NCI-H146 treated with DMSO at 0.1 percent for 48 hours (cell line): ENCODE measurements around the gene PKD2.
A peak's percentile ranks its signal among the peaks of the same experiment; 100 is the strongest.
"Not testable (repeated sequence)": the region's sequence is repeated elsewhere in the genome, so short reads cannot be mapped to it uniquely, and the experiment has no call there.

ENCODE experiments used
- DNase-seq: peaks from one replicate; lab custom pipeline; 2025; ENCODE audit not compliant: unreplicated experiment; lab: John Stamatoyannopoulos, UW

PKD2 gene

GRCh38 chr4:87985887-87986200 is 21.6 kb upstream of the PKD2 start:
- DNase-seq, result no peak

GRCh38 chr4:87986508-87986907 is 20.9 kb upstream of the PKD2 start:
- DNase-seq, result no peak

- DNase-seq, result no peak
These were observed 17.7 kb upstream of the PKD2 start for GRCh38 chr4:87989765-87990164.

- DNase-seq, result no peak
These were observed 12.0 kb upstream of the PKD2 start for GRCh38 chr4:87995435-87995834.

- DNase-seq, result not testable (repeated sequence)
These were observed 8.2 kb upstream of the PKD2 start for GRCh38 chr4:87999191-87999691.

- DNase-seq, result no peak
These were observed 5.6 kb upstream of the PKD2 start for GRCh38 chr4:88001871-88002270.

- DNase-seq, result no peak
These were observed 4.6 kb upstream of the PKD2 start for GRCh38 chr4:88002786-88003185.

- no peak for DNase-seq
These were observed 4.2 kb upstream of the PKD2 start for GRCh38 chr4:88003261-88003660.

GRCh38 chr4:88005076-88005475 is 2.4 kb upstream of the PKD2 start:
- no peak for DNase-seq

- DNase-seq, result no peak
These were observed 1.5 kb upstream of the PKD2 start for GRCh38 chr4:88005946-88006345.

- no peak for DNase-seq
These were observed 505 bp upstream of the PKD2 start for GRCh38 chr4:88006956-88007303.

GRCh38 chr4:88008122-88008742 is 797 bp downstream of the PKD2 start:
- DNase-seq, result peak; percentile 1

- no peak for DNase-seq
These were observed 1.3 kb downstream of the PKD2 start for GRCh38 chr4:88008743-88009171.

- no peak for DNase-seq
These were observed 2.4 kb downstream of the PKD2 start for GRCh38 chr4:88009871-88010270.

GRCh38 chr4:88010966-88011365 is 3.5 kb downstream of the PKD2 start:
- no peak for DNase-seq

GRCh38 chr4:88012647-88013046 is 5.2 kb downstream of the PKD2 start:
- no peak for DNase-seq

GRCh38 chr4:88014386-88014905 is 7.0 kb downstream of the PKD2 start:
- DNase-seq, result no peak

GRCh38 chr4:88015659-88016295 is 8.3 kb downstream of the PKD2 start:
- no peak for DNase-seq

- no peak for DNase-seq
These were observed 10.3 kb downstream of the PKD2 start for GRCh38 chr4:88017516-88018297.

- no peak for DNase-seq
These were observed 11.0 kb downstream of the PKD2 start for GRCh38 chr4:88018466-88018865.

- no peak for DNase-seq
These were observed 14.4 kb downstream of the PKD2 start for GRCh38 chr4:88021824-88022223.

GRCh38 chr4:88022289-88022688 is 14.9 kb downstream of the PKD2 start:
- no peak for DNase-seq
